ENCODE data around the gene CYP3A7.

- TF ChIP-seq EZH2 (IDR thresholded peaks at IDR 0.05; ENCODE audit: low read length, unreplicated experiment) (no peak), CTCF (conservative IDR thresholded peaks at IDR 0.05; ENCODE audit: low read depth, low read length) (no peak)
Measured at GRCh38 chr7:99730238-99730810, 4.7 kb downstream of the CYP3A7 start.

Measured in PC-3 (cell line).